GM06990 (cell line): ENCODE measurements around the gene SH3PXD2B.
"Not testable (repeated sequence)": the region's sequence is repeated elsewhere in the genome, so short reads cannot be mapped to it uniquely, and the experiment has no call there.

Source experiments
- DNase-seq: peaks from one replicate; pipeline ENCODE4 v3.0.0-alpha.2; 2011; ENCODE audit not compliant: insufficient read length; ENCODE audit errors: extremely low read depth
- H3K27me3 ChIP-seq: replicated peaks from 2 replicates; pipeline ENCODE4 v1.6.0; 2011; ENCODE audit warnings: low read length; ENCODE audit not compliant: control insufficient read depth, insufficient read depth
- H3K36me3 ChIP-seq: 2 replicates; pipeline ENCODE4 v1.5.1; 2011; ENCODE audit warnings: low read length; ENCODE audit not compliant: control insufficient read depth, insufficient read depth
- H3K4me3 ChIP-seq: replicated peaks from 2 replicates; pipeline ENCODE4 v1.5.1; 2011; ENCODE audit warnings: low read depth, mild to moderate bottlenecking, control low read depth, low read length
- TF ChIP-seq, protein P1 (sequence below): IDR thresholded peaks from 2 replicates; pipeline ENCODE4 v1.5.1; 2011; ENCODE audit warnings: low read length, control low read depth, mild to moderate bottlenecking, inconsistent platforms; ENCODE audit not compliant: insufficient read depth, poor library complexity, severe bottlenecking

Gene SH3PXD2B

GRCh38 chr5:172399336-172399735 is 55.0 kb downstream of the SH3PXD2B start:
- TF ChIP-seq, protein P1, sequence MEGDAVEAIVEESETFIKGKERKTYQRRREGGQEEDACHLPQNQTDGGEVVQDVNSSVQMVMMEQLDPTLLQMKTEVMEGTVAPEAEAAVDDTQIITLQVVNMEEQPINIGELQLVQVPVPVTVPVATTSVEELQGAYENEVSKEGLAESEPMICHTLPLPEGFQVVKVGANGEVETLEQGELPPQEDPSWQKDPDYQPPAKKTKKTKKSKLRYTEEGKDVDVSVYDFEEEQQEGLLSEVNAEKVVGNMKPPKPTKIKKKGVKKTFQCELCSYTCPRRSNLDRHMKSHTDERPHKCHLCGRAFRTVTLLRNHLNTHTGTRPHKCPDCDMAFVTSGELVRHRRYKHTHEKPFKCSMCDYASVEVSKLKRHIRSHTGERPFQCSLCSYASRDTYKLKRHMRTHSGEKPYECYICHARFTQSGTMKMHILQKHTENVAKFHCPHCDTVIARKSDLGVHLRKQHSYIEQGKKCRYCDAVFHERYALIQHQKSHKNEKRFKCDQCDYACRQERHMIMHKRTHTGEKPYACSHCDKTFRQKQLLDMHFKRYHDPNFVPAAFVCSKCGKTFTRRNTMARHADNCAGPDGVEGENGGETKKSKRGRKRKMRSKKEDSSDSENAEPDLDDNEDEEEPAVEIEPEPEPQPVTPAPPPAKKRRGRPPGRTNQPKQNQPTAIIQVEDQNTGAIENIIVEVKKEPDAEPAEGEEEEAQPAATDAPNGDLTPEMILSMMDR: no peak
- Histone ChIP-seq H3K27me3 (no peaks in the 10 kb centered on the region; the same call in 1 of the 2 replicates), H3K36me3 (no peaks in the 10 kb centered on the region), H3K4me3 (no peak overlapping the region)
- DNase-seq: no peak

DNA sequence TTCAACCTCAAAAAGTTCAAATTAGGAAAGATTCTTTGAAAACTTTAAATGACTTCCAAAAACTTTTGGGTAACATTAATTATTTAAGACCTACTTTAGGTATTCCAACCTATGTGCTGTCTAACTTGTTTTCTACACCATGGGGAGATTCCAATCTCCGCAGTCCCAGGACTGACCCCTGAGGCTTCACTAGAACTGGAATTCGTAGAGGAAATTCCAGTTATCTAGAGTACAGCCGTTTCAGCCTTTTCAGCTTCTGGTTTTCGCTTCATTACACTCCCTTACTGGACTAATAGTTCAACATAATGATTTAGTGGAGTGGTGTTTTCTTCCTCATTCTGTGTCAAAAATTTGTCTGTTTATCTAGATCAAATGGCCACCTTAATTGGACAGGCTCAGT is 55.7 kb downstream of the SH3PXD2B start:
- H3K4me3 ChIP-seq, DNase-seq, H3K27me3 ChIP-seq, H3K36me3 ChIP-seq: not testable (repeated sequence)

GRCh38 chr5:172396994-172397393 is 57.3 kb downstream of the SH3PXD2B start:
- H3K36me3 ChIP-seq, H3K27me3 ChIP-seq, H3K4me3 ChIP-seq, DNase-seq: not testable (repeated sequence)

DNA sequence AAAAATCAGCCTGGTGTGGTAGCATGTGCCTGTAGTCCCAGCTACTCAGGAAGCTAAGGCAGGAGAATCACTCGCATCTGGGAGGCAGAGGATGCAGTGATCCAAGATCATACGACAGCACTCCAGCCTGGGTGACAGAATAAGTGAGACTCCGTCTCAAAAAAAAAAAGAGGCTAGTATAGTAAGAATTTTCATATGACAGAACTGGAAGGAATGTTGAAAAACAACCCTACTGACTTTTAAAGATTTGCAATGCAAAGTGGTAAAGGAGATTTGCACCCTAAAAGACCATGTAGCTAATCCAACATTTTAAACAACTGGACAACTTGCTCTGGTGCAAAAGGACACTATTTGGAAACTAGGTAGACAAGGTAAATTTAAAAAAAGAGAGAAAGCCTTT is 58.1 kb downstream of the SH3PXD2B start:
- H3K4me3 ChIP-seq: no peak overlapping the region
- DNase-seq: no peak
- TF ChIP-seq, protein P1: no peak
- H3K27me3 ChIP-seq: no peaks in the 10 kb centered on the region
- no peaks in the 10 kb centered on the region for H3K36me3 ChIP-seq

DNA sequence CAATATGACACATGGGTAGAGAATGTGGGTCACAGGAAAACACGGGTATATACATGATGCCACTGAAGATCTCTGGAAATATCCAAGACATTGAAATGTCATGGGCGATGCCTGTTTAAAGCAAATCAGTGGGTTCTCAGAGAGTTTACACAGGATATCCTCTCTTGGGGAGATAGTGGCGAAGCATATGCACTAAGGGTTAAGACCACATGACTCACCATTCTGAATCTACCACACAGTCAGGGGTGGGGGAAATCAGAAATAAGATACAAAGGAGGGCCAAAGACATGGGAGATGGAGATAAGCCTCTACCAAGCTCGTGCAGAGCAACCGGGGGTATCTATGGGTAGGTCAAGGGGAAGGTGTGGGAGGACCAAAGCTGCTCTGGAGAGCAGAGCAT is 58.8 kb downstream of the SH3PXD2B start:
- H3K4me3 ChIP-seq: no peak overlapping the region
- no peak for DNase-seq
- TF ChIP-seq, protein P1: no peak
- H3K27me3 ChIP-seq: no peaks in the 10 kb centered on the region
- H3K36me3 ChIP-seq: no peaks in the 10 kb centered on the region

DNA sequence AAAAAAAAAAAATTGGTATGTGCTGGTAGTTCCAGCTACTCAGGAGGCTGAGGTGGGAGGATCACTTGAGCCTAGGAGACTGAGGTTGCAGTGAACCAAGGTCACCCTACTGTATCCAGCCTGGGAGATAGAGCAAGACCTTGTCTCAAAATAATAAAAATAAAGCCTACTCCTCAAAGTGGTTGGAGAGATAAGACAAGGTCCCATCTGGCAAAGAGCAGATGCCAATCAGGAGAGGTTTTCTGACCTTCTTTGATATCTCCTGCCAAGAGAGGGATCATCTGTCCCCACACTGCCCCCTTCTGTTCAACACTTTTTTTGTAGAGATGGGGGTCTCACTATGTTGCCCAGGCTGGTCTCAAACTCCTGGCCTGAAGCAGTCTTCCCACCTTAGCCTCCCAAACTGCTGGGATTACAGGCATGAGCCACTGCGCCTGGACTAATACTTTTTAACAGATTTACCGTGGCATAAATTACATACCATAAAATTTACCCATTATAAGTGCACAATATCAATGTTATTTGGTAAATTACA is 64.7 kb downstream of the SH3PXD2B start:
- no peak overlapping the region for H3K4me3 ChIP-seq
- DNase-seq: no peak
- H3K27me3 ChIP-seq: no peaks in the 10 kb centered on the region
- no peaks in the 10 kb centered on the region for H3K36me3 ChIP-seq
- TF ChIP-seq, protein P1: peak; percentile 8

DNA sequence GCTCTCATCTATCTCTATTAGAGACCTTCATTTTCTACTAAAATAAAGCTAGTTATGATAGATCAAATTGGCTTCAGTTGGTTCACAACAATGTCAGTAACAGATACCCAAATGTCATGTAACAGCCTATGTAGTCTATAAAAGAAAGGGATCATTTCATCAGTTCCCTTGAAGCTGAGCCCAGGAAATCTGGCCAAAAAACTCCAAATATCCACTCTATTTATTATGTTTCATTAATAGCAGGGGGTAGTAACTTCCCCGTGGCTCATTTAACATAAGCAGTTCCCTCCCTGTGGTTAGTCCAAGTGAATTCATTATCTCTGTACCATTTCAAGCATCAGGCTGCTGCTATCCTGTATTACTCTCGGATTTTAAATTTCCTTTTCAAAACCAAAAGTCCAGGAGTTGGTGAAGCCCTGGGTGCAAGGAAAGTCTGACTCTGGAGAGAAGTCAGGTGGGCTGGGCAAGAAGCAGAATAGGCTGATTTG is 66.0 kb downstream of the SH3PXD2B start:
- no peak overlapping the region for H3K4me3 ChIP-seq
- TF ChIP-seq, protein P1: no peak
- DNase-seq: no peak
- H3K27me3 ChIP-seq: no peaks in the 10 kb centered on the region
- H3K36me3 ChIP-seq: no peaks in the 10 kb centered on the region
